ENCODE results near the gene ENTPD6.

GRCh38 chr20:25245461-25245860, 49.9 kb downstream of the ENTPD6 start:
- TF ChIP-seq CTCF (IDR thresholded peaks at IDR 0.05; ENCODE audit: poor library complexity, severe bottlenecking) (no peak), POLR2AphosphoS5 (IDR thresholded peaks at IDR 0.05) (no peak), EZH2 (IDR thresholded peaks at IDR 0.05; ENCODE audit: borderline replicate concordance, insufficient read depth, low read length, poor library complexity, severe bottlenecking) (no peak), MXI1 (conservative IDR thresholded peaks at IDR 0.05; ENCODE audit: poor library complexity, severe bottlenecking) (no peak), REST (IDR thresholded peaks at IDR 0.05; ENCODE audit: borderline replicate concordance) (no peak), TAF1 (IDR thresholded peaks at IDR 0.05; ENCODE audit: low read depth) (no peak), RAD21 (conservative IDR thresholded peaks at IDR 0.05) (no peak), EP300 (conservative IDR thresholded peaks at IDR 0.05; ENCODE audit: poor library complexity, severe bottlenecking) (no peak), SMC3 (conservative IDR thresholded peaks at IDR 0.05; ENCODE audit: poor library complexity) (no peak)
